OCI-M2 (cell line): ENCODE results near the gene CPO.

Source experiments
- DNase-seq: peaks from one replicate; lab custom pipeline; 2025; ENCODE audit not compliant: unreplicated experiment; lab: John Stamatoyannopoulos, UW

Gene CPO

GRCh38 chr2:207012461-207012860 is 73.1 kb downstream of the CPO start:
- no peak for DNase-seq

- no peak for DNase-seq
Observed at GRCh38 chr2:207014424-207014823, 75.1 kb downstream of the CPO start.

DNA sequence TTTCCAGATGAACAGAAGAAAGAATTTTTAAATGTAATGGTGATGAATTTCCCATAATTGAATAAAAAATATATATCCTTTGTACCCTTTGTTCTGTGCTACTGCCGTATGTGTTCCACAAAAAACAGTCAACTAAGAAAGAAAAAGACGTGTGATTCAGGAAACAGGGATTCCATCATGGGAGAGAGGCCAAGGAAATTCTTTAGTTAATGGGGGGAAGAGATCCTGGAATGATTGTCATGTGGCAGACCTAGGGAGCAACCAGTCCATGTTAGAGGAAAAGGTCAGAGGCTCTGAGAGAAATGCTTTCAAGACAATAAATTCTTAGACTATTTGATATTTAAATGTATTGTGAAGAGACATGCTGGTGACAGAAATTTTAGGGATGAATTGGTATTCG is 76.6 kb downstream of the CPO start:
- no peak for DNase-seq
